Head of caudate nucleus (tissue), 42 donors: Measurements from ENCODE around the gene OVOL1.

Source experiments
- DNase-seq, 42 donors: peaks; one replicate each; pipeline versions ENCODE4 v3.0.0 to v3.0.0-alpha.2; 2020 to 2021; ENCODE audit warnings: mixed read lengths in 7 of 42
- intact Hi-C: fragments of 100-400 bp; cut with DNase I; formaldehyde crosslinking; loops from one replicate; pipeline ENCODE4 v1.15.0; 2022

The OVOL1 gene

DNA sequence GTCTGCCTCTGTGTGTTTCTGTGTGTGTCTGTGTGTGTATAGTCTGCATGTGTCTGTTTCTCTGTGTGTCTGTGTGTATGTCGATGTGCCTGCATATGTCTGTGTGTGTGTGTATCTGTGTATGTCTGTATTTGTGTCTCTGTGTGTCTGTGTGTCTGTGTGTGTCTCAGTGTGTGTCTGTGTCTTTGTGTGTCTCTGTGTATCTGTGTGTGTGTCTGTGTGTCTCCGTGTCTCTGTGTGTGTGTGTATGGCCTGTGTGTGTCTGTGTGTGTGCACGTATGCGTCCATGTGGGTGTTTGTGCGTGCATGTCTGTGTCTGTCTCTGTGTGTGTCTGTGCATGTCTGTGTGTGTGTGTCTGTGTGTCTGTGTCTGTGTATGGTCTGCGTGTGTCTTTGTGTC lies 47.3 kb downstream of the OVOL1 start:
- intact Hi-C loops: no loop called here
- peak in 2 of 42 donors; percentile 7 to 30 for DNase-seq

DNA sequence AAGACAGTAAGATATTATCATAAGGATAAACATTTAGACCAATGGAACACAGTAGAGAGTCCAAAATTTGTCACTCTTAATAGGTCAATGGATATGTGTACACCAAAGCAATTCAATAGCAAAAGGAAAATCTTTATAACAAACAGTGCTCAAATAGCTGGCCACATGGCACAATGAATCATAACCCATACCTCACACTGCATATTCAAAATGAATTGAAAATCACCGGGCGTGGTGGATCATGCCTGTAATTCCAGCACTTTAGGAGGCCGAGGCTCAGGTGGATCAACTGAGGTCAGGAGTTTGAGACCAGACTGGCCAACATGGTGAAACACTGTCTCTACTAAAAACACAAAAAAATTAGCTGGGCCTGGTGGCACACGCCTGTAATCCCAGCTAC lies 55.3 kb downstream of the OVOL1 start:
- DNase-seq: no peak
- intact Hi-C loops: no loop called here

DNA sequence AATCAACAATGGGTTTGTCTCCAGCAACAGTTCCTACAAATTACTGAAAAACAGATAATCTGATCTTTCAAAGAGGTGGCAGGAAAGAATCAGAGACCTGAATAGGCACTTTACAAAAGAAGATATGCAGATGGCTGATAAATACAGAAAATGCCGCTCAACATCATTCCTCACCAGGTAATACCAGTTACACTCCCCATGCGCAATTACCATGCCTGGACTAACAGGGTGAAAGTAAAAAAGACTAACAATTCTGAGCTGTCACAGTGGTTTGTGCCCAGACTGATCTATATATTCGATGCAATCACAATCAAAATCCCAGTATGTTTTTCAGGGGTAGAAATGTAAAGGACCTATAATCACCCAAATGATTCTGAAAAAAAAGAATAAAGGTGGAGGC lies 56.9 kb downstream of the OVOL1 start:
- no peak for DNase-seq
- intact Hi-C loops: no loop called here

DNA sequence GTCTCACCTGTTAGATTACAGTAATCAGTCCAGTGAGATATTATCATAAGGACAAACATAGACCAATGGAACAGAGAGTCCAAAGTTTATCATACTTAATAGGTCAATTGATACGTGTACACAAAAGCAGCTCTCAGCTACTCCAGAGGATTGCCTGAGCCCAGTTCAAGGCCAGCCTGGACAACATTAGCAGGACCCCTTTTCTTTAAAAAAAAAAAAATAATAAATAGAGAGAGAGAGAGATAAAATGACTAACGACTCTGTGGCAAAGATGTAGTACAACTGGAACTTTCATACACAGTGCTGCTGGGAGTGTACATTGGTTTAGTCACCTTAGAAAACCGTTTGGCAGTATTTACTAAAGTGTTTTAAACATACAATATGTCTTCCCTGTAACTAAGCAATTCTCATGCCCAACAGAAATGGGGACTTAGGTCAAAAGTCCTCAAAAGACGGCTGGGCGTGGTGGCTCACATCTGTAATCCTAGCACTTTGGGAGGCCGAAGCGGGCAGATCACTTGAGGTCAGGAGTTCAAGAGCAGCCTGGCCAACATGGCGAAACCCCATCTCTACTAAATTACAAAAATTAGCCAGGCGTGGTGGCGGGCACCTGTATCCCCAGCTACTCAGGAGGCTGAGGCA lies 57.5 kb downstream of the OVOL1 start:
- intact Hi-C loops: no loop called here
- peak in 1 of 42 donors; percentile 7 for DNase-seq
